HG03439 (cell line): ENCODE data around the gene NR5A2.

Experiments used
- ATAC-seq: cut with Tn5 transposase; IDR thresholded peaks from one replicate; pipeline ENCODE4 v1.9.1; 2021; ENCODE audit warnings: mild to moderate bottlenecking, moderate library complexity; ENCODE audit not compliant: unreplicated experiment

Gene NR5A2

DNA sequence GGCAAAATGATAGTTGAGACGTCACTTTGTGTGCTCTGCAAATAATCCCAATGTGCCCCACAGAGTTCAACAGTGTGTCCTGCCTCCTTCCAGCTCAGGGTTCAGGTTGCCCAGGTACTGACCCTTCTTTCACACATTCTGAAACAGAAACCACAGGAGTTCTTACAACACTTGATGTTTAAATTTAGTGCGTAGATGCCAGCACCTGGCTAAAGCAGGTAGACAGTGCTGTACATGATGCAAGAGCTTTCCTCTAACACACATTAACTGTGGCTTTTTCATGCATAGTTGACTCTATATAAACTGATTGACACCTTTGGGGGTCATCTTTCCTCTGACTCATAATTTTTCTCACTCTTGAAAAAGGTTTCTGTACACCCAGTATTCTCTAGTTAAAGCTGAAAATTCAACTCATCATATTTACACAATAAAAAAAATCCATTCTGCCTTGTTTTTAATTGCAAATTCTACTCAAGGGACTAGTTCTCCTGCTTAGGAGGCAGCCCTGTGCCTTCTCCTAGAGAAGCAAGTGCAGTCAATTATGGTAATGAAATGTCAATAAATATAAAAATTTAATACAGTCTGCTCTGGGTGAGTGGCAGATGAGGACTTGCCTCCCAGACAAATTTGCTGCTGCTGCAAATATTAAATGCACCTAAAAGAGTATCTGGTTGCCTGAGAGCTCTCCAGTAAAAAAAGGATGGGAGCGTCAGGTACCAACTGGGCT, 91.4 kb downstream of the NR5A2 start:
- ATAC-seq = no peak

GRCh38 chr1:200121421-200121820, 93.9 kb downstream of the NR5A2 start:
- no peak for ATAC-seq

DNA sequence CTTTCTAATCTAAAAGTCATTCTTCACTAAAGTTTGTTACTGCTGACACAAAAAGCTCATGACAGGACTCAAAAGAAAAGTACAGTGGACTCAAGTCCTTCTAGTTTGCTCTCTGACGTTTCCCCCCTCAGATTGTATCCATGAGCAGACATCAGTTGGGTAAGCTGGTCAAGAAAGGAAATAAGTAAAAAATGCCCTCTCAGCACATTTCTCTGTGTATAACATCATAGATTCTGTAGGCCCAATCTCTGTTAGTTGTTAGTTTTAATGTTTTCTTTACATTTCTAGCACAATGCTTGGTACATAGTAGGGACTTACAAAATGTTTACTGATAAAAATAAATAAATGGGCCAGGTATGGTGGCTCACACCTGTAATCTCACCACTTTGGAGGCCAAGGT, 96.8 kb downstream of the NR5A2 start:
- no peak for ATAC-seq

- ATAC-seq = no peak
These were observed 100.6 kb downstream of the NR5A2 start for GRCh38 chr1:200128081-200128480.

GRCh38 chr1:200128944-200129879, 101.7 kb downstream of the NR5A2 start:
- no peak for ATAC-seq

GRCh38 chr1:200130552-200130951, 103.0 kb downstream of the NR5A2 start:
- ATAC-seq = no peak

DNA sequence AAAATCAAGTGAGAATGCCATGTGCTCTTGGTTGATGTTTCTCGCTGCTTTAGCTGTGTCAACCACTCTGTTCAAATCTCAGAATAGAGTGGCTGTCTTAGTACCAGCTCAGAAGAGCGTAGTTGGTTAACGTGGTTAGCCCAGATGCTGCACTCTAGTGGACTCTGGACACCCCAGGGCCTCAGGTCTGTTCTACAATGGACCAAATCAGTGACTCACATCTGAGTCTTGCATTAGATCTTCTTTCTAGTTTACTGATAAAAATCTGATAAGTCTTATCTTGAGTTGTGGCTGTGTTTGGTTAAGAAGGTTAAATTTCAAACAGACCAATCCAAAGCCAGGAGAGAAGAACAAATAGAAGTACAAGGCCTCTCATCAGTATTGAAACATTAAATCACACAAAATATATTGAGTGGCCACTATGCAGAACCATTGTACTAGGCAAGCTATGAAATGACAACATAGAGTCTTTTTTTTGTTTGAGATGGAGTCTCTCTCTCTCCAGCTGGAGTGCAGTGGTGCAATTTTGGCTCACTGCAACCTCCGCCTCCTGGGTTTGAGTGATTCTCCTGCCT, 104.1 kb downstream of the NR5A2 start:
- ATAC-seq = no peak

GRCh38 chr1:200133123-200133522, 105.6 kb downstream of the NR5A2 start:
- ATAC-seq = no peak

DNA sequence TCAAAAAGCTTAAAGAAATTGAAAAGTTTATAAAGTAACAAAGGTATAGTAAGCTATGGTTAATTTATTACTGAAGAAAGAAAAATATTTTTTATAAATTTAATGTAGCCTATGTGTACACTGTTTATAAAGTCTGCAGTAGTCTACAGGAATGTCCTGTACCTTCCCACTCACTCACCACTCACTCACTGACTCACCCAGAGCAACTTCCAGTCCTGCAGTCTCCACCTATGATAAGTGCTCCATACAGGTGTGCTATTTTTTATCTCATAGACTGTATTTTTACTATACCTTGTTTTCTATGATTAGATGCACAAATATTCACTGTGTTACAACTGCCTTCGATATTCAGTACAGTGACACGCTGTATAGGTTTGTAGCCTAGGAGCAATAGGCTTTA, 106.6 kb downstream of the NR5A2 start:
- no peak for ATAC-seq

GRCh38 chr1:200136384-200136783, 108.9 kb downstream of the NR5A2 start:
- no peak for ATAC-seq

DNA sequence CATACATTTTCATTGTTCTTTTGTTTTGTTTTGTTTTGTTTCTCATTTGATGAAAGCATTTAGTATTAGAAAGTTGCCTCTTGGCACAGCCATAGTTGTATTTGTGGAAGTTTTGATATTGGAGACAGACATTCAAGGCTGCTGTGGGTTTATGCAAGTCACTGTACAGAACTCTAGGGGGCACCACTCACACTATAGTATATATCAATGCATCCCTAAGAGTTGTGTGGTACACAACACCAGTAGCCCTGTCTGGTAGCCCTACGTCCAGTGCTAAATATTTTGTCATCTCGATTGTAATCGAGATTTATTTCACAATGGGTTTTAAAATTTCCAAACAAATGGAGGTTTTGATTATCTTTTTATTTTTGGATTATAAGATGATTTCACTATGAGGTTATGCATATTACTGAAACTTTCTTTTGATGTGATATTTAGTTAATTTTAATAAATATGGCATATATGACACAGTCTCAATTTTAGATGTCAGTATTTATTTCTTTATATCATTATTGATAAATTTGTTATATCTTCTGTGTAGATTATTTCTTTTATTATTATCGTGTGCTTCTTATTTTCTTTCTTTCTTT, 112.2 kb downstream of the NR5A2 start:
- ATAC-seq = peak; percentile 66

- ATAC-seq = no peak
These were observed 115.8 kb downstream of the NR5A2 start for GRCh38 chr1:200143347-200143746.

GRCh38 chr1:200146100-200146499, 118.6 kb downstream of the NR5A2 start:
- ATAC-seq = no peak

DNA sequence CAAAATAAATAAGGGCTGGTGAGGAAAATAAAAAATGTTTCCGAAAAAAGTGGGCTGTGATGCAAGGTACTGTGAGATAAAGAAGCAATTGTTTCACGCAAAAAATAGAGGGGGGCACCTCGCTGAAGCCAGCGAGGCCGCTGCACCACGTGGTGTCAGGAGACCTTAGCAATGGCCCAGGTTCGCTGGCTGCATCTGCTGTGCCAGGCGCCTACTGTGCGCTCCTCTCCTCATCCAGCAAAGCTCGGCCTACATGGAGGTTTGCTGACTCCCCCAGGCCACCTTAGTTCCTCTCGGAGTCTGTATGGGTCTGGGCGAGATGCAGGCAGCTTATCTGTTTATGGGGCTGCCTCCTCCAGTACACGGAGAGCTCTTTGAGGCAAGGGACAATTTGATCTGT, 119.6 kb downstream of the NR5A2 start:
- no peak for ATAC-seq

GRCh38 chr1:200147742-200148141, 120.2 kb downstream of the NR5A2 start:
- ATAC-seq = no peak

GRCh38 chr1:200150006-200150405, 122.5 kb downstream of the NR5A2 start:
- no peak for ATAC-seq

GRCh38 chr1:200150721-200151120, 123.2 kb downstream of the NR5A2 start:
- no peak for ATAC-seq

DNA sequence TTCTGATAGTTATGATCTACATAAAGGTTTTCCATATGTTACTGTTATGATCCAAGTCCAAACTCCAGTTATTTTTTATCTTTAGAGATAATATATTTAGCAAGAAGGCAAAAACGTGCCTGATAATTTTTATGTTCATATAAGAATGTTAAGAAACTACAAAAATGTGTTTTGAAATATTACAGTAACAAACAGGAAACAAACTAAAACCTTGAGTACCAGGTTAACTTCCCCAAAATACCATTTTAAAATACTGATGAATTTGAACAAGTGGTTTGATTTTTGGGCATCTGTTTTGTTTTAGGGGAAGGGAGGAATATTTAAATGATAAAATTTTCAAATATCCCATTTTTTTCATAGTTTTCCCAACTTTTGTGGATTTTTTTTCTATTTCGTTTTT, 124.8 kb downstream of the NR5A2 start:
- ATAC-seq = no peak

GRCh38 chr1:200153277-200154055, 126.0 kb downstream of the NR5A2 start:
- peak; percentile 45 for ATAC-seq

- ATAC-seq = peak; percentile 89
These were observed 126.7 kb downstream of the NR5A2 start for GRCh38 chr1:200154069-200154767.
